ENCODE data around the gene R3HDM1.

Gene R3HDM1

GRCh38 chr2:135603543-135603942, 72.3 kb downstream of the R3HDM1 start:
- no peak overlapping the region for H3K27ac ChIP-seq
- no peak for TF ChIP-seq CTCF (conservative IDR thresholded peaks at IDR 0.05)

- TF ChIP-seq CTCF (conservative IDR thresholded peaks at IDR 0.05), result no peak
- H3K27ac ChIP-seq, result no peak overlapping the region
These were observed 76.3 kb downstream of the R3HDM1 start for GRCh38 chr2:135607561-135607960.

- no peak for TF ChIP-seq CTCF (conservative IDR thresholded peaks at IDR 0.05)
- no peak overlapping the region for H3K27ac ChIP-seq
These were observed 81.0 kb downstream of the R3HDM1 start for GRCh38 chr2:135612319-135612718.

- no peak for TF ChIP-seq CTCF (conservative IDR thresholded peaks at IDR 0.05)
- no peak overlapping the region for H3K27ac ChIP-seq
These were observed 84.1 kb downstream of the R3HDM1 start for GRCh38 chr2:135615404-135615803.

- H3K27ac ChIP-seq, result no peak overlapping the region
- TF ChIP-seq CTCF (conservative IDR thresholded peaks at IDR 0.05), result no peak
These were observed 86.3 kb downstream of the R3HDM1 start for GRCh38 chr2:135617501-135618015.

- no peak overlapping the region for H3K27ac ChIP-seq
- no peak for TF ChIP-seq CTCF (conservative IDR thresholded peaks at IDR 0.05)
These were observed 88.9 kb downstream of the R3HDM1 start for GRCh38 chr2:135620198-135620597.

- no peak for TF ChIP-seq CTCF (conservative IDR thresholded peaks at IDR 0.05)
- H3K27ac ChIP-seq, result peak overlapping the region; percentile 46
These were observed 98.2 kb downstream of the R3HDM1 start for GRCh38 chr2:135629520-135629919.

- peak overlapping the region; percentile 46 for H3K27ac ChIP-seq
These were observed 98.8 kb downstream of the R3HDM1 start for GRCh38 chr2:135630034-135630433.
